ENCODE data around the gene MPO.

MPO gene

GRCh38 chr17:58268326-58268725 lies 12.4 kb downstream of the MPO start:
- no peak for TF ChIP-seq CTCF (IDR thresholded peaks at IDR 0.05; ENCODE audit: extremely low read depth, missing control alignments)
- no peak for DNase-seq (ENCODE audit: low spot score)

GRCh38 chr17:58267347-58268324 lies 13.1 kb downstream of the MPO start:
- no peak for TF ChIP-seq CTCF (IDR thresholded peaks at IDR 0.05; ENCODE audit: extremely low read depth, missing control alignments)
- no peak for DNase-seq (ENCODE audit: low spot score)

- TF ChIP-seq CTCF (IDR thresholded peaks at IDR 0.05; ENCODE audit: extremely low read depth, missing control alignments) = no peak
- no peak for DNase-seq (ENCODE audit: low spot score)
Measured at GRCh38 chr17:58265902-58266875, 14.5 kb downstream of the MPO start.

- DNase-seq (ENCODE audit: low spot score) = no peak
- TF ChIP-seq CTCF (IDR thresholded peaks at IDR 0.05; ENCODE audit: extremely low read depth, missing control alignments) = no peak
Measured at GRCh38 chr17:58265271-58265670, 15.5 kb downstream of the MPO start.

GRCh38 chr17:58264407-58265103 lies 16.2 kb downstream of the MPO start:
- TF ChIP-seq CTCF (IDR thresholded peaks at IDR 0.05; ENCODE audit: extremely low read depth, missing control alignments) = no peak
- DNase-seq (ENCODE audit: low spot score) = no peak

- DNase-seq (ENCODE audit: low spot score) = no peak
- TF ChIP-seq CTCF (IDR thresholded peaks at IDR 0.05; ENCODE audit: extremely low read depth, missing control alignments) = no peak
Measured at GRCh38 chr17:58263773-58264172, 17.0 kb downstream of the MPO start.
